ENCODE measurements around the gene NKG7.

The NKG7 gene

GRCh38 chr19:51337861-51338562 lies 34.4 kb downstream of the NKG7 start:
- H3K4me3 ChIP-seq (ENCODE audit: low read depth, low read length): no peak overlapping the region
- TF ChIP-seq CTCF (IDR thresholded peaks at IDR 0.05; ENCODE audit: low read depth, low read length): no peak

- TF ChIP-seq CTCF (IDR thresholded peaks at IDR 0.05; ENCODE audit: low read depth, low read length): no peak
- H3K4me3 ChIP-seq (ENCODE audit: low read depth, low read length): no peak overlapping the region
Measured at GRCh38 chr19:51337141-51337860, 35.2 kb downstream of the NKG7 start.

GRCh38 chr19:51333836-51334460 lies 38.5 kb downstream of the NKG7 start:
- no peak for TF ChIP-seq CTCF (IDR thresholded peaks at IDR 0.05; ENCODE audit: low read depth, low read length)
- no peak overlapping the region for H3K4me3 ChIP-seq (ENCODE audit: low read depth, low read length)

GRCh38 chr19:51331716-51332115 lies 40.7 kb downstream of the NKG7 start:
- no peak for TF ChIP-seq CTCF (IDR thresholded peaks at IDR 0.05; ENCODE audit: low read depth, low read length)

GRCh38 chr19:51331193-51331592 lies 41.3 kb downstream of the NKG7 start:
- no peak for TF ChIP-seq CTCF (IDR thresholded peaks at IDR 0.05; ENCODE audit: low read depth, low read length)
- H3K4me3 ChIP-seq (ENCODE audit: low read depth, low read length): no peak overlapping the region

More at GRCh38 chr19:51331716-51332115, 40.7 kb downstream of the NKG7 start:
- no peak overlapping the region for H3K4me3 ChIP-seq (ENCODE audit: low read depth, low read length)

GRCh38 chr19:51330366-51330765 lies 42.1 kb downstream of the NKG7 start:
- TF ChIP-seq CTCF (IDR thresholded peaks at IDR 0.05; ENCODE audit: low read depth, low read length): no peak
- H3K4me3 ChIP-seq (ENCODE audit: low read depth, low read length): no peak overlapping the region

GRCh38 chr19:51329411-51329810 lies 43.0 kb downstream of the NKG7 start:
- H3K4me3 ChIP-seq (ENCODE audit: low read depth, low read length): no peak overlapping the region
- no peak for TF ChIP-seq CTCF (IDR thresholded peaks at IDR 0.05; ENCODE audit: low read depth, low read length)
